GM18505 (cell line): ENCODE data around the gene ACD.
A peak's percentile ranks its signal among the peaks of the same experiment; 100 is the strongest.
"Not testable (repeated sequence)": the region's sequence is repeated elsewhere in the genome, so short reads cannot be mapped to it uniquely, and the experiment has no call there.

Experiments used
- ATAC-seq: cut with Tn5 transposase; IDR thresholded peaks from one replicate; pipeline ENCODE4 v1.9.1; 2021; ENCODE audit not compliant: unreplicated experiment
- POLR2A ChIP-seq: IDR thresholded peaks from 4 replicates; pipeline ENCODE4 v1.6.1; 2011; ENCODE audit warnings: borderline replicate concordance; ENCODE audit not compliant: insufficient read depth, insufficient read length; ENCODE audit errors: extremely low read depth

Gene ACD

GRCh38 chr16:67659675-67660563 lies at the start of gene ACD:
ACD (minus strand) TSS chr16:67660260; CDS start chr16:67660220, 40 bp downstream.
- ATAC-seq: peak; percentile 61
- peak; percentile 84 for TF ChIP-seq POLR2A

- no peak for TF ChIP-seq POLR2A
- ATAC-seq: no peak
These were observed 49.0 kb upstream of the ACD start for GRCh38 chr16:67709050-67709449.

- no peak for TF ChIP-seq POLR2A
- no peak for ATAC-seq
These were observed 48.3 kb upstream of the ACD start for GRCh38 chr16:67708368-67708771.

GRCh38 chr16:67707790-67708189 lies 47.7 kb upstream of the ACD start:
- ATAC-seq: no peak
- no peak for TF ChIP-seq POLR2A

- ATAC-seq: no peak
- no peak for TF ChIP-seq POLR2A
These were observed 47.1 kb upstream of the ACD start for GRCh38 chr16:67707210-67707609.

GRCh38 chr16:67704110-67704509 lies 44.0 kb upstream of the ACD start:
- no peak for TF ChIP-seq POLR2A
- ATAC-seq: no peak

GRCh38 chr16:67703626-67704025 lies 43.6 kb upstream of the ACD start:
- TF ChIP-seq POLR2A: no peak
- ATAC-seq: no peak

- no peak for ATAC-seq
- TF ChIP-seq POLR2A: no peak
These were observed 42.1 kb upstream of the ACD start for GRCh38 chr16:67702130-67702529.

GRCh38 chr16:67701420-67701819 lies 41.4 kb upstream of the ACD start:
- ATAC-seq: no peak
- TF ChIP-seq POLR2A: no peak

GRCh38 chr16:67699265-67699664 lies 39.2 kb upstream of the ACD start:
- no peak for ATAC-seq
- no peak for TF ChIP-seq POLR2A

- no peak for ATAC-seq
- TF ChIP-seq POLR2A: no peak
These were observed 37.5 kb upstream of the ACD start for GRCh38 chr16:67697422-67698185.

- no peak for TF ChIP-seq POLR2A
- no peak for ATAC-seq
These were observed 34.6 kb upstream of the ACD start for GRCh38 chr16:67694611-67695010.

GRCh38 chr16:67693517-67694285 lies 33.6 kb upstream of the ACD start:
- ATAC-seq: not testable (repeated sequence)
